ENCODE results near the gene SPOCK1. TPM values are rescaled to one million over a fixed set of nuclear protein-coding genes. Genes with fewer than 3 reads are reported as not detected.
"Not testable (repeated sequence)": the region's sequence is repeated elsewhere in the genome, so short reads cannot be mapped to it uniquely, and the experiment has no call there.

SPOCK1 gene
- total and polyA plus RNA-seq, 2 donors (not counting 3 experiments of a cell fraction or from before 2014, with no cell fraction given) = 144 to 280 TPM

DNA sequence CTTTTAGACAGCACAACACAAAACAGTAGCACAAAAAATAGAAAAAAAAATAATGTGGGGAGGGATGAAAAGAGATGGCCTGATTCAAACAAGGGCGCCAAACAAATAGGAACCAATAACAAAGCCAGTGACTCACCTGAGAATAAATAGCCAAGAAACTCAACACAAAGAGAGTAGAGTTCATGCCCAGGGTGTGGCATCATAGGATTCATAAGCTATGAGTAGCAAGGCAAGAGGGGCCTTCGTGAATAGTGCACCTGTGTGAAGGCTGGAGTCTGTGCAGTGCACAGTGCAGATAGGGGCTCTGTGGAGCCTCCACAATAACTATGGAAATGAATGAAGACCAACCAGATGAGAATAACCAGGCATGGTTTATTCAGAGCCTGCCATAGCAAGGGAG, 541.7 kb downstream of the SPOCK1 start:
- Histone ChIP-seq H3K27ac (ENCODE audit: insufficient read depth, low read depth, low read length) (no peak overlapping the region), H3K9me1 (replicated peaks; ENCODE audit: control insufficient read depth, extremely low read depth, insufficient read depth, low read length) (no peaks in the 10 kb centered on the region), H3K79me2 (ENCODE audit: control insufficient read depth, insufficient read depth, low read length) (no peaks in the 10 kb centered on the region), H3K9ac (replicated peaks; ENCODE audit: extremely low read depth, insufficient read depth, low read length) (no peak overlapping the region), H3K4me3 (replicated peaks in 1 of 3; ENCODE audit: insufficient read depth in 1 of 3, low read depth in 1 of 3, low read length in 3 of 3) (no peak overlapping the region), H3K36me3 (ENCODE audit: control insufficient read depth in 2 of 2, extremely low read depth in 1 of 2, insufficient read depth in 2 of 2, low read length in 2 of 2) (no peaks in the 10 kb centered on the region), H3K4me2 (ENCODE audit: insufficient read depth, low read length) (no peak overlapping the region), H3K9me3 (replicated peaks; ENCODE audit: control insufficient read depth, insufficient read depth, low read length) (no peaks in the 10 kb centered on the region), H2AFZ (ENCODE audit: low read depth, low read length) (no peak overlapping the region), H3K27me3 (ENCODE audit: control insufficient read depth in 2 of 2, insufficient read depth in 2 of 2, low read length in 2 of 2) (peaks cover 10 to 11% of the 10 kb centered on the region in 2 experiments), H3K4me1 (ENCODE audit: control insufficient read depth, extremely low read depth, insufficient read depth, low read length) (no peaks in the 10 kb centered on the region), H4K20me1 (replicated peaks; ENCODE audit: control insufficient read depth, extremely low read depth, insufficient read depth, low read length) (no peaks in the 10 kb centered on the region)
- CTCF ChIA-PET = interaction anchor here (1.0 to 1.5 kb wide), 2 partner anchors 11 to 19 kb away, joined by 3 read pairs; no protein-coding TSS in a partner anchor
- intact Hi-C loops (cut with micrococcal nuclease) = no loop called here
- TF ChIP-seq, protein P1, sequence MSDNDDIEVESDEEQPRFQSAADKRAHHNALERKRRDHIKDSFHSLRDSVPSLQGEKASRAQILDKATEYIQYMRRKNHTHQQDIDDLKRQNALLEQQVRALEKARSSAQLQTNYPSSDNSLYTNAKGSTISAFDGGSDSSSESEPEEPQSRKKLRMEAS (IDR thresholded peaks at IDR 0.05; ENCODE audit: insufficient read depth, insufficient read length) = no peak
- TF ChIP-seq POLR2A (IDR thresholded peaks at IDR 0.05; ENCODE audit: low read depth, low read length) (no peak), CTCF (IDR thresholded peaks at IDR 0.05; ENCODE audit: extremely low read depth in 1 of 2, insufficient read depth in 1 of 2, low read depth in 1 of 2, low read length in 2 of 2) (no peak), JUN (IDR thresholded peaks at IDR 0.05; ENCODE audit: borderline replicate concordance, insufficient read depth, insufficient read length, low read depth) (no peak), GATA2 (IDR thresholded peaks at IDR 0.05; ENCODE audit: insufficient read depth, insufficient read length, low read depth, low read length) (no peak), POLR2AphosphoS5 (IDR thresholded peaks at IDR 0.05; ENCODE audit: insufficient read depth, low read depth, low read length) (no peak), FOS (IDR thresholded peaks at IDR 0.05; ENCODE audit: borderline replicate concordance, insufficient read depth, low read length) (no peak), EZH2 (IDR thresholded peaks at IDR 0.05; ENCODE audit: borderline replicate concordance, low read depth, low read length, severe bottlenecking) (no peak), MYC (IDR thresholded peaks at IDR 0.05; ENCODE audit: low read depth, low read length) (no peak)
- DNase-seq (ENCODE audit: low read depth, low spot score) = no peak
- POLR2A ChIA-PET = no interaction called here
- no TSS peak for BruUV-seq (replicated peaks)
- FAIRE-seq = no peak
- dilution Hi-C loops (cut with MboI; ENCODE audit: extremely low pct_ligation_motif_present, low sequenced_read_pairs) = no loop called here

GRCh38 chr5:136954142-136954541, 545.0 kb downstream of the SPOCK1 start:
- H3K9me1 ChIP-seq (replicated peaks; ENCODE audit: control insufficient read depth, extremely low read depth, insufficient read depth, low read length); CTCF ChIA-PET; H3K9me3 ChIP-seq (replicated peaks; ENCODE audit: control insufficient read depth, insufficient read depth, low read length); H2AFZ ChIP-seq (ENCODE audit: low read depth, low read length); H3K4me3 ChIP-seq (replicated peaks in 1 of 3; ENCODE audit: insufficient read depth in 1 of 3, low read depth in 1 of 3, low read length in 3 of 3); H4K20me1 ChIP-seq (replicated peaks; ENCODE audit: control insufficient read depth, extremely low read depth, insufficient read depth, low read length); H3K27ac ChIP-seq (ENCODE audit: insufficient read depth, low read depth, low read length); H3K9ac ChIP-seq (replicated peaks; ENCODE audit: extremely low read depth, insufficient read depth, low read length); H3K36me3 ChIP-seq (ENCODE audit: control insufficient read depth in 2 of 2, extremely low read depth in 1 of 2, insufficient read depth in 2 of 2, low read length in 2 of 2); dilution Hi-C loops (cut with MboI; ENCODE audit: extremely low pct_ligation_motif_present, low sequenced_read_pairs); intact Hi-C loops (cut with micrococcal nuclease); DNase-seq (ENCODE audit: low read depth, low spot score); BruUV-seq (replicated peaks); POLR2A ChIA-PET; FAIRE-seq; H3K79me2 ChIP-seq (ENCODE audit: control insufficient read depth, insufficient read depth, low read length); H3K4me2 ChIP-seq (ENCODE audit: insufficient read depth, low read length); H3K4me1 ChIP-seq (ENCODE audit: control insufficient read depth, extremely low read depth, insufficient read depth, low read length): not testable (repeated sequence)
- peaks cover 10 to 11% of the 10 kb centered on the region in 2 experiments for H3K27me3 ChIP-seq (ENCODE audit: control insufficient read depth in 2 of 2, insufficient read depth in 2 of 2, low read length in 2 of 2)

All from endothelial cell of umbilical vein (primary cell).